Superior temporal gyrus (tissue), 1 donor: ENCODE measurements around the gene PCDHA12.
"Not testable (repeated sequence)": the region's sequence is repeated elsewhere in the genome, so short reads cannot be mapped to it uniquely, and the experiment has no call there.

ENCODE experiments used
- DNase-seq: peaks from one replicate; pipeline ENCODE4 v3.0.0-alpha.2; 2016; ENCODE audit errors: extremely low spot score

PCDHA12 gene

GRCh38 chr5:140857987-140858240 lies 17.2 kb upstream of the PCDHA12 start:
- DNase-seq, result no peak

- DNase-seq, result no peak
Observed at GRCh38 chr5:140862441-140863295, 12.4 kb upstream of the PCDHA12 start.

- DNase-seq, result peak; percentile 72
Observed at GRCh38 chr5:140868721-140869554, 6.2 kb upstream of the PCDHA12 start, which contains the start of gene PCDHA11. Gene PCDHA11 (plus strand): TSS chr5:140868957. CDS start chr5:140869104, 147 bp downstream.

- peak; percentile 67 for DNase-seq
Observed at GRCh38 chr5:140869555-140869886, 5.6 kb upstream of the PCDHA12 start.

- no peak for DNase-seq
Observed at GRCh38 chr5:140870221-140871201, 4.6 kb upstream of the PCDHA12 start.

GRCh38 chr5:140876541-140877261 lies 1.6 kb downstream of the PCDHA12 start:
- DNase-seq, result not testable (repeated sequence)

- no peak for DNase-seq
Observed at GRCh38 chr5:140877262-140877581, 2.1 kb downstream of the PCDHA12 start.

GRCh38 chr5:140881889-140882590 lies 6.9 kb downstream of the PCDHA12 start, which contains the start of gene PCDHA13:
Gene PCDHA13 (plus strand): TSS chr5:140882124. CDS start chr5:140882269, 145 bp downstream.
- DNase-seq, result peak; percentile 40

GRCh38 chr5:140882591-140882899 lies 7.4 kb downstream of the PCDHA12 start:
- peak; percentile 39 for DNase-seq

- no peak for DNase-seq
Observed at GRCh38 chr5:140883373-140883772, 8.3 kb downstream of the PCDHA12 start.

GRCh38 chr5:140883927-140884697 lies 9.0 kb downstream of the PCDHA12 start:
- no peak for DNase-seq

- DNase-seq, result no peak
Observed at GRCh38 chr5:140916325-140916724, 41.2 kb downstream of the PCDHA12 start.

- peak; percentile 58 for DNase-seq
Observed at GRCh38 chr5:140923601-140924000, 48.5 kb downstream of the PCDHA12 start.

GRCh38 chr5:140925806-140926442 lies 50.8 kb downstream of the PCDHA12 start, which contains the start of gene PCDHAC1:
Gene PCDHAC1 (plus strand): TSS chr5:140926299. CDS start chr5:140926893, 594 bp downstream.
- DNase-seq, result no peak

- peak; percentile 82 for DNase-seq
Observed at GRCh38 chr5:140926443-140927227, 51.5 kb downstream of the PCDHA12 start.

GRCh38 chr5:140927228-140927573 lies 52.1 kb downstream of the PCDHA12 start:
- DNase-seq, result no peak
